Upper lobe of right lung (tissue), 1 donor: ENCODE results near the gene TAS2R3. TPM values are rescaled to one million over a fixed set of nuclear protein-coding genes. Genes with fewer than 3 reads are reported as not detected.
"Not testable (repeated sequence)": the region's sequence is repeated elsewhere in the genome, so short reads cannot be mapped to it uniquely, and the experiment has no call there.

Source experiments
- ATAC-seq: fragments of 200-7000 bp; cut with Tn5 transposase; one replicate; pipeline ENCODE4 v1.9.1; 2020; ENCODE audit warnings: mild to moderate bottlenecking, moderate library complexity
- DNase-seq: peaks from one replicate; pipeline ENCODE4 v3.0.0-alpha.2; 2020
- H3K27ac ChIP-seq: fragments of 200-600 bp; one replicate; pipeline ENCODE4 v1.8.0; 2022
- H3K27me3 ChIP-seq: fragments of 200-600 bp; one replicate; pipeline ENCODE4 v1.8.0; 2022; ENCODE audit warnings: mild to moderate bottlenecking
- H3K36me3 ChIP-seq: fragments of 200-600 bp; one replicate; pipeline ENCODE4 v1.8.0; 2022
- H3K4me1 ChIP-seq: fragments of 200-600 bp; one replicate; pipeline ENCODE4 v1.8.0; 2022
- H3K4me3 ChIP-seq: fragments of 200-600 bp; one replicate; pipeline ENCODE4 v1.8.0; 2022; ENCODE audit warnings: mild to moderate bottlenecking
- H3K9me3 ChIP-seq: fragments of 200-600 bp; one replicate; pipeline ENCODE4 v1.8.0; 2022
- CTCF ChIP-seq: fragments of 200-600 bp; IDR thresholded peaks from one replicate; pipeline ENCODE4 v1.8.0; 2022; ENCODE audit warnings: antibody characterized with exemption
- intact Hi-C: fragments of 100-400 bp; cut with DNase I; formaldehyde crosslinking; loops from one replicate; pipeline ENCODE4 v1.11.0; 2022
- total RNA-seq: library from RNA; stranded (reverse); fragmentation: NEBNext Ultra II Directional; extraction: Animal tissue kit (Norgen Biotek cat#: 25700); gene quantifications from one replicate; pipeline ENCODE4 v1.2.1, GENCODE V29; 2021
- donor health status: DM: no; HTN: yes; CAD: no; lungs with severe emphysema.

TAS2R3 gene
- total RNA-seq, 1 donor from 2014 or later, result 1.6 TPM

GRCh38 chr7:141738592-141739013 lies 25.3 kb upstream of the TAS2R3 start:
- no peaks in the 10 kb centered on the region for H3K9me3 ChIP-seq
- no peak for ATAC-seq
- no peak for DNase-seq
- H3K4me3 ChIP-seq, result peak overlapping the region; percentile 58
- no peaks in the 10 kb centered on the region for H3K27me3 ChIP-seq
- intact Hi-C loops, result no loop called here
- peaks cover 40% of the 10 kb centered on the region for H3K36me3 ChIP-seq
- peaks cover 20% of the 10 kb centered on the region for H3K4me1 ChIP-seq
- TF ChIP-seq CTCF, result no peak
- peak overlapping the region; percentile 90 for H3K27ac ChIP-seq

- Histone ChIP-seq H3K36me3 (peaks cover 46% of the 10 kb centered on the region), H3K4me3 (peak overlapping the region; percentile 58), H3K27me3 (no peaks in the 10 kb centered on the region), H3K4me1 (peaks cover 20% of the 10 kb centered on the region), H3K9me3 (no peaks in the 10 kb centered on the region), H3K27ac (no peak overlapping the region)
- TF ChIP-seq CTCF, result no peak
- intact Hi-C loops, result no loop called here
- no peak for DNase-seq
- no peak for ATAC-seq
Measured at GRCh38 chr7:141739250-141739649, 24.6 kb upstream of the TAS2R3 start.

- peaks cover 17% of the 10 kb centered on the region for H3K4me1 ChIP-seq
- H3K36me3 ChIP-seq, result peaks cover 76% of the 10 kb centered on the region
- intact Hi-C loops, result no loop called here
- H3K4me3 ChIP-seq, result no peak overlapping the region
- no peaks in the 10 kb centered on the region for H3K9me3 ChIP-seq
- ATAC-seq (no peak), DNase-seq (no peak)
- TF ChIP-seq CTCF, result no peak
- H3K27me3 ChIP-seq, result no peaks in the 10 kb centered on the region
- H3K27ac ChIP-seq, result no peak overlapping the region
Measured at GRCh38 chr7:141742229-141742628, 21.7 kb upstream of the TAS2R3 start.

GRCh38 chr7:141744131-141744530 lies 19.8 kb upstream of the TAS2R3 start:
- no peak overlapping the region for H3K27ac ChIP-seq
- intact Hi-C loops, result no loop called here
- no peak for TF ChIP-seq CTCF
- DNase-seq, result no peak
- H3K4me1 ChIP-seq, result peaks cover 10% of the 10 kb centered on the region
- no peak for ATAC-seq
- no peaks in the 10 kb centered on the region for H3K9me3 ChIP-seq
- no peak overlapping the region for H3K4me3 ChIP-seq
- no peaks in the 10 kb centered on the region for H3K27me3 ChIP-seq
- H3K36me3 ChIP-seq, result peaks cover 95% of the 10 kb centered on the region

DNA sequence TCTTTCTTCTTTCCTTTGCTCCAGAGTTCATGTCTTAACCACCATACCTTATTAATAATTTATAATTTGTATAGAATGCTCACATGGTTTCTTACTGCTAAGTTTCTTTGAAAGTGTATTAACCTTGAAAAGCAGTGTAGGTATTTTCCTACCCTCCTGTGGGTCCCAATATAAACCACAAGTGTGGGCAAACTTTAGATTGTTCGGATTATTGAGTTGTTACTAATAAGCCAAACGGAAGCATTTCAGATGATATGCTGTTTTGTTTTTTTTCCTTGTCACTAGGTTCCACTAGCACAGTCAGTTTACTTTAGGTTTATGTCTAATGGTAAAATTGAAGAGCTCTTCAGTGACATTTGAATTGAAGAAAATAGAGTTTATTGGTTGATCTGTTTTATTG lies 15.5 kb upstream of the TAS2R3 start:
- no peak for DNase-seq
- intact Hi-C loops, result no loop called here
- no peak for TF ChIP-seq CTCF
- H3K36me3 ChIP-seq, result peaks cover 100% of the 10 kb centered on the region
- no peaks in the 10 kb centered on the region for H3K4me1 ChIP-seq
- H3K27ac ChIP-seq, result no peak overlapping the region
- no peaks in the 10 kb centered on the region for H3K27me3 ChIP-seq
- H3K9me3 ChIP-seq, result peaks cover 20% of the 10 kb centered on the region
- no peak overlapping the region for H3K4me3 ChIP-seq
- no peak for ATAC-seq

- ATAC-seq, H3K27ac ChIP-seq, H3K4me1 ChIP-seq, DNase-seq, intact Hi-C loops, H3K27me3 ChIP-seq, H3K4me3 ChIP-seq: not testable (repeated sequence)
- Histone ChIP-seq H3K36me3 (peaks cover 84% of the 10 kb centered on the region), H3K9me3 (peaks cover 20% of the 10 kb centered on the region)
Measured at GRCh38 chr7:141751904-141752303, 12.0 kb upstream of the TAS2R3 start.
